NCI-H446 treated with DMSO at 0.1 percent for 48 hours (cell line): ENCODE measurements around the gene PROCA1.
"Not testable (repeated sequence)": the region's sequence is repeated elsewhere in the genome, so short reads cannot be mapped to it uniquely, and the experiment has no call there.

Experiments
- DNase-seq: peaks from one replicate; lab custom pipeline; 2025; lab: John Stamatoyannopoulos, UW

Gene PROCA1

DNA sequence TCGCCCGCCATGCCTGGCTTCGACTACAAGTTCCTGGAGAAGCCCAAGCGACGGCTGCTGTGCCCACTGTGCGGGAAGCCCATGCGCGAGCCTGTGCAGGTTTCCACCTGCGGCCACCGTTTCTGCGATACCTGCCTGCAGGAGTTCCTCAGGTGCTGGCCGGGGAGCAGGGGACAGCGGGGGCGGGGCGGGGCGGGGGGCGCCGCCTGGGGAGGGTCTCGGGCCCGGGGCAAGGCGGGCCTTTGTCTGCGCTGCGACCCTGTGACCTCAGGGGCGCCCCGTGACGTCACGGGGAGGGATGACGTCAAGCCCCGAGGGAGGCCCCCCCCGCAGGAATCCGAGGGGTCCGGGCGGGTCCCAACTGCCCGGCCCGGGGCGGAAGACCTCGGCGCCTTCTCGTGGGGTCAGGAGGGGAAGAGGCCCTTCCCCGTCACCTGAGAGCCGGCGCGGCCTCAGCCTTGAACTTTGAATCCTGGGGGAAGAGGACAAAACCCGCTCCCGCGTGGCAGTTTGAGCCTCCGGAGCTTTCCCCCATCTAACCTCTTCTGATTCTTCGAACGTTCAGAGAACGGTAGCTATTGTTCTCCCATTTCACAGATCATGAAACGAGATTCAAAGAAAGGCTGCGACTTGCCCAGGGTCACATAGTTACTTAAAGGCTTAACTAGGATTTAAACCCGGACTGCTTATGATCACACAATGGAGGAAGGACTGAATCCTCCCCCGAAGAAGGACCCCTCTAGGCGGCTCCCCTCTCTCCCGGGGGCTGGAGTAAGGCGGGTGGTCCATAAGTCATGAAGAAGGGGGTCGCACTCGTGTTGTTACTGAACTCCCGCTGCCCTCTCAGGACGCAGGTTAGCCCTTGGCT, 32.6 kb upstream of the PROCA1 start:
- DNase-seq: peak; percentile 34

DNA sequence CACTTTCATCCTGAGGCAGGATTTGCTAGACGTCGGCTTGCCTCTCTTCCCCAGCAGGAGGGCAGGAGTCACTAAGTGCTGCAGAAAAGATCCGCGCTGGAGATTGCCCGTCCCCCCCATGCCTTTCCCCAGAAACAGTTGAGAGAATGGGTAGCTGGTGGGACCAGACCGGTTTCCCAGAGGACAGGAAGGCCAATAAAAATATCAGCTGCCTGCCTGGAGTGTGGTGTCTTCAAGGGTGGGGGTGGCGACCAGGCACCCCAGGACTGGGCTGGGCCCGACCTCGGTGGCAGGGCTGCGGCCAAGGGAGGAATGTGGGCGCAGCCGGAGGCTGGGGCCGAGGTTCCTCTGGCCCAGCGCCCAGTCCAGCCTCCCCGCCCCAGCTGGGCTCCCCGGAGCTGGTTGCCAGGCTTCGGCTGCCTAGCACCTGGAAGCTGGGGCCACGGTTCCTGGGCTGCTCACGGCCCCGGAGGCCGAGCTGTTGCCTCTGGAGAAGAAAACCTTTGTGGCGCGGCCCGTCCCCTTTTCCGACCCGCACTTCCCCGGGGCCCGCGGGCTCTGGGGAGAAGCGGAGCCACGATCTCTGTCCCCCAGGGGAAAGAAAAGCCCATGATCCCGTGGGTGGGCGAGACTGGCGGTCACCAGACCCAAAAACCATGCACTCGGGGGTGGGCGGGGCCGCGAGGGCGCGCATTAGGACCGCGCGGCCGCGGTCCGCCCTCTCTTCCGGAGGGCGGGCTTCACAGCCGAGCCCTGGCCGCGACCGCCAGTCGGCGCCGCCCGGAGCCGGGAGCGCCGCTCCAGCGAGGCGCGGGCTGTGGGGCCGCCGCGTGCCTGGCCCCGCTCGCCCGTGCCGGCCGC, 31.8 kb upstream of the PROCA1 start, which contains the start of gene TRAF4:
Gene TRAF4, plus strand, starts transcription at position 769 of the 861 bp plus-strand sequence. CDS start 102 bp downstream, outside the sequence.
- peak; percentile 65 for DNase-seq

DNA sequence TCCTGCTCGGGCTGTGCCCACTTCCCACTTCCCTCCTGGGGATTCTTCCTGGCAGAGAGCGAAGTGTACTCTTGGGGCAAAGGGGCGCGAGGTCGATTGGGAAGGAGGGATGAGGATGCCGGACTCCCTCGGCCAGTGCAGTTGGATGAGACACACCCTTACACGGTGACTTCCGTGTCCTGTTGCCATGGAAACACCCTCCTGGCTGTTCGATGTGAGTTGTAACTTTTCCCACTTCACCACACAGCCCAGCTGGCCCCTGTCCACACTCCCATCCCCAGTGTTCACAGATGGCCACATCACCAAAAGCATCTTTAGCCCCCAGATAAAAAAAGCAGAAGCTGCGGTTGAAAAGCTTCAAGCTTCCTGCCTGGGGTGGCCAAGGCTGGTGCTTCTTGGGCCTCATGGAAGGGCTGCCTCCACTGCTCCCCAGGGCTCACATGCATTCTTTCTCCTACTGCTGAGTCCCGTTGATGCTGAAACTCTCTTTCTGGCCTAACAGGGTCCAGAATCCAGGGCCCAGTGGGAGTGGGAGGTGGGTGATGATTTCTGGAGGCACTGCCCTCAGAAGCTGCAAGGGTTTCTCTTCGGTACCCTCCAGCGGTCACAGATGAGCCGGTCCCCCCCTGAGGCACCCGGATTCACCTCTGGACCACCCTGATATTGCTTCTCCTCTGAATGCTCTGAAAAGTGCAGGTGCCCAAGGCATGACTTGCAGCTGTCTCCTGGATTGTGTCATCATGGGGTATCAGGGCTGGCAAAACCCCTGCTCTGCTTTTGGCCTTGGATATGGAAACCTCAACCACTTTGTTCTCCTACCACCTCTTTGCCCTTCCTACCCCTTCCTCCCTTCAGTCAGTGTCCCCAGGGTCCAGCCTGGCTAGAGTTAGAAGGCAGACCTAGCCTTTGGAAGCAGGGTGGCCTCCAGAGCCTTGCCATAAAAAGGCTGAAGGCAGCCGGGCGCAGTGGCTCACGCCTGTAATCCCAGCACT, 30.0 kb upstream of the PROCA1 start:
- no peak for DNase-seq

DNA sequence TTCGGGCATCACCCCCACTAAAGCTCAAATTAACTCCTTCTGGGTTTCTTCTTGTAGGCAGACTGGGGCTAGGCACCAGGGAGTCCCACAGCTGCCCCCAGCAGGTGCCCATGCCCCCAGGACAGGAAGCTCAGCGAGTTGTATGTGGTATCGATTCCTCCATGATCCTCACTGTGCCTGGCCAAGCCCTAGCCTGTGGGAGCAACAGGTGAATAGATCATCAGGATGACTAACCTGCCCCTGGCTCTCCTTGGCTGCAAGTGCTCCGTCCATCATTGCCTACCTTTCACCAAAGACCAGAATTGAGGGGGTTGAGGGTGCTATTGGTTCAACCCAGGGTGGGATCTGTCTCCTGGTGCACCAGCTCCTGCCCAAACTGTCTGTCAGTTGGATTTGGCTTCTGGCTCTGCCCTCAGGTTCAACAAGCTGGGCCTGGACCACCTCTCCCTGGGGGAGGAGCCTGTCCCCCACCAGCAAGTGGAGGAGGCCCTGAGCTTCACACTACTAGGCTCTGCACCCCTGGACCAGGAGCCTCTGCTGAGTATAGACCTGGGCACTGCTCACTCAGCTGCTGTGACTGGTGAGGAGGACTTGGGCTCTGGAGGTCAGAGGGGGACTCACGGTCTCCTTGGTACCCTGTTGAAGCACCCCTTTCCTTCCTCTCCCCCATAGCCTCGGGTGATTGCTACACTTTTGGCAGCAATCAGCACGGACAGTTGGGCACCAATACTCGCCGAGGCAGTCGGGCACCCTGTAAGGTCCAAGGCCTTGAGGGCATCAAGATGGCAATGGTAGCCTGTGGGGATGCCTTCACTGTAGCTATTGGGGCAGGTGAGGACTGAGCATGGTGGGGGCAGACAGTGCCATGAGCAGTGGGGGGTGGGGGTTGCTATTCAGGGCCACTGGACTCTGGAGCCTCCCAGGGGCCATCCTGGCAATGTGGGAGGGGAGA, 29.0 kb upstream of the PROCA1 start:
- DNase-seq: no peak

DNA sequence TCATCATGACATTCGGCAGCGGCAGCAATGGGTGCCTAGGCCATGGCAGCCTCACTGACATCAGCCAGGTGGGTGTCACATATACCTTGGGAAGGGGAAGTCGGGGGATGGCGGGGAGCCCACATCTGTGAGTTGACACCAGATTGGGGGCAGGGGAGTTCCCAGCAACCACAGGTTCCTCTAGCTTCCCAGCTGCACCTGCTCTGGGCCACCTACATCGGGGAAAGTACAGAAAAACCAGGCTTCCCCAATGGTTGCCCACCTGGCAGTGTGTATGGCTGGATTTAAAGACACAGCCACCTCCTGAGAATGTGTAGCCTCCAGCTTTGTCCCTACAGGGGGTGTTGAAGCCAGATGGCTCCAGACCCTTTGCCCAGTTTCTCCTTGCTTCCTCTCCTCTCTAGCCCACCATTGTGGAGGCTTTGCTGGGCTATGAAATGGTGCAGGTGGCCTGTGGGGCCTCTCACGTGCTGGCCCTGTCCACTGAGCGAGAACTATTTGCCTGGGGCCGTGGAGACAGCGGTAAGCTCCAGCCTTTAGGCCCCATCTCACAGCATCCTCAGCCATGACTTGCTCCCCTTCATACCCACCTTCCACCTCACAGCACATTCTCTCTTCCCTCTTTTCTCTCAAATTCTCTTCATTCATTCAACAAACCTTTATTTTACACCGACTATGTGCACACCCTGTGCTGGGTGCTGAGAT, 27.1 kb upstream of the PROCA1 start:
- no peak for DNase-seq

DNA sequence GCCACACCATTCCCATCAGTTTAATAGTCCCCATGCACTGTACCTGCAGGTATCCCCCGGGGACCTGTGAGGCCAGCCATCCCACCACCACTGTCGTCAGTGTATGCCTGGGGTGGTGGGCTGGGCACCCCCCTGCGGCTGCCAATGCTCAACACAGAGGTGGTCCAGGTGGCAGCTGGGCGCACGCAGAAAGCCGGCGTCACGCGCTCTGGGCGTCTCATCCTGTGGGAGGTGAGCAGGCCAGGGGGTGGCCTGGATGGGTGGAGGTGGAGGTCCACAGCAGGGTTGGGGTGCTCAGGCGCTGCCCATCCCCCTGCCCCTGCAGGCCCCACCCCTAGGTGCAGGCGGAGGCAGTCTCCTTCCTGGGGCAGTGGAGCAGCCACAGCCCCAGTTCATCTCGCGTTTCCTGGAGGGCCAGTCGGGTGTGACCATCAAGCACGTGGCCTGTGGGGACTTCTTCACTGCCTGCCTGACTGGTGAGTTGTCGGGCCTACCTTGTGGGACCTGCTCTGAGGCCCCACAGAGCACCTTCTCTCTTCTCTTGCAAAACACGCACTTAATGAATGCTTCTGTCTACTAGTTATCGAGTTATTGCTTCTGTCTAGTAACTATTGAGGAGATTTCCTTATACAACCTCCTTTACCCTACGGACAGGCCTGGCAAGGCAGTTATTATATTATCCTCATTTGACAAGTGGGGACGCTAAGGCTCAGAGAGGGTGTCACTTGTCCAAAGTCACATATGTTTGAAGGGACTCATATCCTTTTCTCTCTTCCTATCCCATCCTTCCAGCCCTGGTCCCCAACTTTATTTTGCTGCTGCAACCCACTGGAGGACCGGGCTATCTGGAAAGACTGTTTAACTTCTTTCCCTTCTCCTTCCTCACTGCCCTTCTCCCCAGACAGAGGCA, 26.3 kb upstream of the PROCA1 start:
- DNase-seq: no peak

DNA sequence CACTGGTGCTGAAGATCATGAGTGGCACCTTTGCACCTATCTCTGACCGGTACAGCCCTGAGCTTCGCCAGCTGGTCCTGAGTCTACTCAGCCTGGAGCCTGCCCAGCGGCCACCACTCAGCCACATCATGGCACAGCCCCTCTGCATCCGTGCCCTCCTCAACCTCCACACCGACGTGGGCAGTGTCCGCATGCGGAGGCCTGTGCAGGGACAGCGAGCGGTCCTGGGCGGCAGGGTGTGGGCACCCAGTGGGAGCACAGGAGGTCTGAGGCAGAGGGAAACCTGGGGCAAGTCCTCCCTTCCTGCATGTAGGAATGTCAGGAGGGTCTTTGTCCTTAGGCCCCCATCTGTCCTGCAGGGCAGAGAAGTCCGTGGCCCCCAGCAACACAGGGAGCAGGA, 25.6 kb upstream of the PROCA1 start:
- no peak for DNase-seq

DNA sequence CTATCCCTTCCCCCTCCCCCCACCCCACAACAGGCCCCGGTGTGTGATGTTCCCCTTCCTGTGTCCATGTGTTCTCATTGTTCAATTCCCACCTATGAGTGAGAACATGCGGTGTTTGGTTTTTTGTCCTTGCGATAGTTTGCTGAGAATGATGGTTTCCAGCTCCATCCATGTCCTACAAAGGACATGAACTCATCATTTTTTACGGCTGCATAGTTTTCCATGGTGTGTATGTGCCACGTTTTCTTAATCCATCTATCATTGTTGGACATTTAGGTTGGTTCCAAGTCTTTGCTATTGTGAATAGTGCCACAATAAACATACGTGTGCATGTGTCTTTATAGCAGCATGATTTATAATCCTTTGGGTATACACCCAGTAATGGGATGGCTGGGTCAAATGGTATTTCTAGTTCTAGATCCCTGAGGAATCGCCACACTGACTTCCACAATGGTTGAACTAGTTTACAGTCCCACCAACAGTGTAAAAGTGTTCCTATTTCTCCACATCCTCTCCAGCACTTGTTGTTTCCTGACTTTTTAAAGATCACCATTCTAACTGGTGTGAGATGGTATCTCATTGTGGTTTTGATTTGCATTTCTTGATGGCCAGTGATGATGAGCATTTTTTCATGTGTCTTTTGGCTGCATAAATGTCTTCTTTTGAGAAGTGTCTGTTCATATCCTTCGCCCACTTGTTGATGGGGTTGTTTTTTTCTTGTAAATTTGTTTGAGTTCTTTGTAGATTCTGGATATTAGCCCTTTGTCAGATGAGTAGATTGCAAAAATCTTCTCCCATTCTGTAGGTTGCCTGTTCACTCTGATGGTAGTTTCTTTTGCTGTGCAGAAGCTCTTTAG, 24.5 kb upstream of the PROCA1 start:
- DNase-seq: not testable (repeated sequence)

DNA sequence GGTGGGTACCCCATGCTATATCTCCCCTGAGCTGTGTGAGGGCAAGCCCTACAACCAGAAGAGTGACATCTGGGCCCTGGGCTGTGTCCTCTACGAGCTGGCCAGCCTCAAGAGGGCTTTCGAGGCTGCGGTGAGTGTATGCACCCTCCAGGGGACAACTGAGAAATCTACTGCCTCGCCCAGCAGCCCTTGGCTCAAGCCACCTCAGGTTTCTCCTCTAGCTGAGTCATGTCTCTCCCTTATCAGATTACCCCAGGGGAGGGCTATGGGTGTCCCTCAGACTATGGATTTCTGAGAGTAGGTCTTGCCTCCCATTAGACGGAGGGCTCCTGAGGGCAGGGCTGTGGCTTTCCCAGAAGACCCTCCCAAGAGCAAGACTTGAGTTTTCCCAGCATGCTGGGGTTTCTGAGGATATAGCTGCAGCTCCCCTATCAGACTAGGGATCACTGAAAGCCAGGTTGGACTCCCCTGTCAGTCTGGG, 23.6 kb upstream of the PROCA1 start:
- DNase-seq: no peak

DNA sequence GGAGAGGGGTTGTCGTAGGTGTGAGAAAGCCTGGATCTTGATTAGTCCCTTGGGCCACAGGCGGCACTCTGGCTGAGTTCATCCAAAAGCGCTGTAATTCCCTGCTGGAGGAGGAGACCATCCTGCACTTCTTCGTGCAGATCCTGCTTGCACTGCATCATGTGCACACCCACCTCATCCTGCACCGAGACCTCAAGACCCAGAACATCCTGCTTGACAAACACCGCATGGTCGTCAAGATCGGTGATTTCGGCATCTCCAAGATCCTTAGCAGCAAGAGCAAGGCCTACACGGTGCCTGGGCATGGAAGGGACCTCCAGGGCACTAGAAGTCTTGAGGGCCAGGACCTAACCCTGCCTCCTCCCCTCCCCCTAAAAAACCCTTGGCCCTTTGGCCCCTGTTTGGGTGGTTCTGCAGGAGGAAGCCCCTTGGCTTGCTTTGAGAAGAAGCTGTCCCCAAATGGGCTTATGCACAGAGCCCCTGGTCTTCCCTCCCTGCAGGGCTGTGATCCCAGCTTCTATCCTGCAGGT, 23.1 kb upstream of the PROCA1 start:
- no peak for DNase-seq

DNA sequence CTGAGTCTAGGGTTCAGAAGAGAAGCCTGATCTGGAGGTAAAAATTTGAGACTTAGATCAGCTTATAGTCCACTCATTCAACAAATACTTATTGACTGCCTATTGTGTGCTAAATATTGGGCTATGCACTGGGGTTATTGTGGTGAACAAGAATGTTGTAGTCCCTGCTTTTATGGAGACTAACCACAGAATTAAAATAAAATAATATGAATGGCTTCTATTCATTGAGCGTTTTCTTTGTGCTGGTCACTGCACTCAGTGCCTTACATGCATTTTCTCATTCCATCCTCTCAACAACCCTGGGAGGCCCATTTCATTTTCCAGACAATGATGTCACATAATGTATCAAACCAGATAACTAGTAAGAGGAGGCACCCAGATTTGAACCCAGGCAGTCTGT, 21.7 kb upstream of the PROCA1 start:
- no peak for DNase-seq

DNA sequence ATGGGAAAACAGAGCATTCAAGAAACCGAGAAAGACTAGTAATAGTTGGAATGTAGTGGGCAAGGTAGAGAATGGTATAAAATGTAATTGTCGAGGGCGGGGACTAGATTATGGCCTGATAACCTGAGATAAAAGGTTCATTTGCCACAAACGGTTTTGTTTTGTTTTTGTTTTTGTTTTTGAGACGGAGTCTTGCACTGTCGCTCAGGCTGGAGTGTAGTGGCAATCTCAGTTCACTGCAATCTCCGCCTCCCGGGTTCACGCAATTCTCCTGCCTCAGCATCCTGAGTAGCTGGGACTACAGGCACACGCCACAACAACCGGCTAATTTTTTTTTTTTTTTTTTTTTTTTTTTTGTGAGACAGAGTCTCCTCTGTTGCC, 18.3 kb upstream of the PROCA1 start:
- no peak for DNase-seq

DNA sequence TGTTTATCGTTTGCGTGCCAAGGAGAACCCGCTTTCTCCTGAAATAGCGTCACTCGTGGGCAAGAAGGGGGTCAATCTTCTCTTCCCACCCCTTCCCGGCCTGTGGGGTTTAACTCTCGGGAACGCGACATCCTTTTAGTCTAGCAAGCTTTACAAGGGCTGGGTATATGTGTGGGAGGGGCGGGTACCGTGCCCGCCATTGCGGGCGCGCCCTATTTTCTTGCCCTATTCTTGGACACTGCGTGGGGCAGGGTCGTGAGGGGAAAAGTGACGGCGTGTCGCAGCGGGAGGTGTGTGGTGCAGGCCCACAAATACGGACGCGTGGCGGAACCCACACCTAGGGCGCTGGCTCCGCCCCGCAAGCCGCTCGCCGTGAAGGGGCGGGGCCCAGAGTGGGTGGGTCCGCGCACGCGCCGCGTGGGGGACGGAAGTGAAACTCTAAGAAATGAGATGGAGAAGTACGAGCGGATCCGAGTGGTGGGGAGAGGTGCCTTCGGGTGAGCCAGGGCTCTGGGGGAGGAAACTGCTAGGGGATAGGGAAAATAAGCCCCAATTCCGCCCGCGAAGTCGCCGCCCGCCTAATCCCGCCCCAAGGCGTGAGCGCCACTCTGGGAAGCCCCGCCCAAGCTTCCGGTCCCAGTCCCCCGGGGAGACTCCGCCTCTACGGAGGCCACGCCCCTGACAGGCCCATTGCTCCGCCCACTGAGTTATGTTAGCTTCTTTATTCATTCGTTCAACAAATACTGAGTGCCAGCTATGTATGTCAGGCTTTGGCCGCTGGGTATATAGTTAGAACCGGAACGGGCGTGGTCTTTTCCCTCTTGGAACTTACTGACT, 16.9 kb upstream of the PROCA1 start, which contains the start of gene NEK8:
Gene NEK8, plus strand, starts transcription at position 425 of the 837 bp plus-strand sequence. Its CDS starts 26 bp downstream, at position 451.
- peak; percentile 82 for DNase-seq

DNA sequence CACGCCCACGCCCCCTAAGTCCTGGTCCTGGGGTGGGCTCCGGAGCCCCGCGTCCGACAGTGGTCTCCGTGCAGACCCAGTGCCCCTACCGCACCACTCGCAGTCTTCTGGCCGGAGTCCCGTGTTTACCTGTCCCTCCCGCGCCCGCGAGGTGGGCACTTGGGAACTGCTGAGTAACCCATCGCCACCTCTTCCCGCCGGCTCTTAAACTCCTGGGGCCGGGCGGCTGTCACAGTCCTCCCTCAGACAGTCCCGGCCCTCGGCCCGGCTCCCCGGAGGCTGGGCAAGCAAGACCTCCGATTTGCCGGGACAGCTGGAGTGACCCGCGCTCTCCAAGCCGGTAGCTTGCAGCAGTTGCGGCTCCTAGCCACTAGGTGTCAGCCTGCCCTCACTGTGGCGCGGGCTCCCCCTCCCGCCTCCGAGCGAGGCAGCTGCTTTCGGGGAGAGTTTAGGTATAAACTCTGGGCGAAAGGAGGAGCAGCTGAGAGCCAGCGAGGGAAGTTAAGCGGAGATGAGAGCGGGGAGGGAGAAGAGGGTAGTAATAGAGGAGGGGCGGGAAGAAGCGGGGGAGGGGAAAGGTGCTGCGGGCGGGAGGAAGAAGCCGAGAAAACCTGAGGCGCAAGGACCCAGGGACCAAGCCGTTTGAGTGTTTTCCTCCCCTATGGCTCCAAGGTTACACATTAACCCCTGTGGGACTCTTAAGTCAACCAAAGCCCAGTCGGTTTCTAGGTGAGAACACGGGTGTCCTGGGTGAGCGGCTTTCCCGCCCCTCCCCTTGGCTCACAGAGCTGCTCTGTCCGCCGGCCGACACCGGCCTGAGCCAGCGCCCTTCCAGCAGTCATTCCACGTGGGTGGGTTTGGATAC, 15.2 kb upstream of the PROCA1 start:
- peak; percentile 86 for DNase-seq

DNA sequence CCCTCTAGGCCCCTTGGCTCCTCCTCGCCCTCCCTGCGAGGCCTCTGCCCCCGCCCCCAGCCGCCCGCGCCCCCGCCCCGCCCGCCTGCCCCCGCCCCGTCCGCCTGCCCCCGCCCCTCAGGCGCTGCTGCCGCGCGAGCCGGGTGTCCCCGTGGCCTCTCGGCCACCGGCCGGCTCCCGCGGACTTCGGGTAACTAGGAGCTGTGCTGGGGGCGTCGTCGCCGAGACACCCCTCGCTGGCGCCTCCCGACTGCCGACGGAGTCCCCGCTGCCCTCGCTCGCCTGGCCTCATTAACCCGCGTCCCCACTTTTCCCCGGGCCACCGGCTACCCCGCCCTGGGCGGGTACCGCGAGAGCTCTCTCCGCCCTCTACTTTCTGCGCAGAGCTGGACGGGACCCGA, 14.5 kb upstream of the PROCA1 start, which contains the start of gene TLCD1:
Gene TLCD1, minus strand, starts transcription at position 8 of the 401 bp plus-strand sequence. CDS start 136 bp downstream, outside the sequence.
- DNase-seq: no peak
